GM12878 (cell line): Measurements from ENCODE around the gene ILRUN. TPM values are rescaled to one million over a fixed set of nuclear protein-coding genes. Genes with fewer than 3 reads are reported as not detected.

ENCODE experiments used
- ATAC-seq: fragments of 200-7000 bp; cut with Tn5 transposase; 3 replicates; pipeline ENCODE4 v1.9.1; 2020; ENCODE audit warnings: mild to moderate bottlenecking, moderate library complexity
- BruUV-seq: library from RNA; stranded (reverse); fragments of 400-500 nt; replicated peaks from 2 replicates; lab custom pipeline; 2021; lab: Mats Ljungman, UMichigan
- CTCF ChIA-PET: fragments of 300-600 bp; sonication (Branson Sonifier 250); formaldehyde crosslinking; extraction: SDS; loops from one replicate; lab custom pipeline; 2021; ENCODE audit warnings: inconsistent platforms; lab: Yijun Ruan, JAX
- POLR2A ChIA-PET: fragments of 350-600 bp; formaldehyde crosslinking; extraction: SDS; loops from one replicate; lab custom pipeline; 2021; ENCODE audit warnings: inconsistent platforms; lab: Charles Lee
- RAD21 ChIA-PET: fragments of 300-600 bp; sonication (Branson Sonifier 250); formaldehyde crosslinking; loops from one replicate; lab custom pipeline; 2023; ENCODE audit warnings: antibody characterized with exemption; ENCODE audit not compliant: unreplicated experiment; lab: Charles Lee
- SMC1A ChIA-PET: fragments of 300-600 bp; sonication (Branson Sonifier 250); formaldehyde crosslinking; loops from one replicate; lab custom pipeline; 2023; ENCODE audit not compliant: unreplicated experiment, uncharacterized antibody; lab: Charles Lee
- DNase-seq: peaks from one replicate; pipeline ENCODE4 v3.0.0-alpha.2; 2011; ENCODE audit warnings: low read depth, low spot score
- FAIRE-seq: peaks from 3 replicates; lab custom pipeline; 2011; peaks lifted over from hg19 to GRCh38; lab: Jason Lieb, UNC
- H2AFZ ChIP-seq: 2 replicates; pipeline ENCODE4 v1.6.0; 2011; ENCODE audit warnings: low read depth, low read length, control low read depth; ENCODE audit not compliant: control insufficient read depth
- H3K27ac ChIP-seq: 2 replicates; pipeline ENCODE4 v1.5.1; 2011; ENCODE audit warnings: control low read depth; ENCODE audit not compliant: control insufficient read depth, insufficient read depth
- H3K27me3 ChIP-seq, 2 experiments: replicated peaks in 1 of 2; 2 replicates each; pipeline versions ENCODE4 v1.6.0 to v1.6.1; 2011; ENCODE audit warnings: low read length in 1 of 2; ENCODE audit not compliant: control insufficient read depth in 2 of 2, insufficient read depth in 2 of 2
- H3K36me3 ChIP-seq, 2 experiments: 2 replicates each; pipeline ENCODE4 v1.5.1; 2011; ENCODE audit warnings: low read length in 1 of 2; ENCODE audit not compliant: control insufficient read depth in 2 of 2, insufficient read depth in 2 of 2
- H3K4me1 ChIP-seq: 2 replicates; pipeline ENCODE4 v1.6.1; 2011; ENCODE audit warnings: mild to moderate bottlenecking, low read length, moderate library complexity, mixed read lengths; ENCODE audit not compliant: control insufficient read depth, insufficient read depth
- H3K4me2 ChIP-seq: 2 replicates; pipeline ENCODE4 v1.6.0; 2011; ENCODE audit warnings: control low read depth; ENCODE audit not compliant: control insufficient read depth, insufficient read depth
- H3K4me3 ChIP-seq: fragments of 200-600 bp; sonication (generic); 2 replicates; pipeline ENCODE4 v1.5.1; 2016
- H3K79me2 ChIP-seq: 2 replicates; pipeline ENCODE4 v1.6.0; 2011; ENCODE audit warnings: low read length; ENCODE audit not compliant: control insufficient read depth, insufficient read depth
- H3K9ac ChIP-seq: 2 replicates; pipeline ENCODE4 v1.8.0; 2011; ENCODE audit warnings: low read length, control low read depth, mixed read lengths; ENCODE audit not compliant: control insufficient read depth, insufficient read depth
- H3K9me3 ChIP-seq: replicated peaks from 3 replicates; pipeline ENCODE4 v1.5.1; 2011; ENCODE audit warnings: mild to moderate bottlenecking, low read length; ENCODE audit not compliant: control insufficient read depth, insufficient read depth
- H4K20me1 ChIP-seq: 2 replicates; pipeline ENCODE4 v1.6.0; 2011; ENCODE audit not compliant: control insufficient read depth, insufficient read depth
- ESRRA ChIP-seq: IDR thresholded peaks from 2 replicates; pipeline ENCODE4 v1.6.1; 2012; ENCODE audit warnings: mild to moderate bottlenecking, low read length, improper control_type of control experiment
- IKZF2 ChIP-seq, 2 experiments: fragments of 450-650 bp; IDR thresholded peaks; 2 replicates each; pipeline ENCODE4 v1.6.1; 2017; ENCODE audit warnings: mild to moderate bottlenecking in 2 of 2, moderate library complexity in 2 of 2
- NR2C2 ChIP-seq: IDR thresholded peaks from 2 replicates; pipeline ENCODE4 v1.6.1; 2011; ENCODE audit warnings: borderline replicate concordance, low read depth; ENCODE audit not compliant: control insufficient read depth, insufficient read length
- POLR2AphosphoS2 ChIP-seq: IDR thresholded peaks from 2 replicates; pipeline ENCODE4 v1.6.1; 2011; ENCODE audit warnings: low read depth, mild to moderate bottlenecking, low read length, improper control_type of control experiment, moderate library complexity
- RB1 ChIP-seq: fragments of 450-650 bp; formaldehyde crosslinking; IDR thresholded peaks from 2 replicates; pipeline ENCODE4 v1.6.1; 2017; ENCODE audit warnings: mild to moderate bottlenecking, borderline replicate concordance
- SIN3A ChIP-seq: IDR thresholded peaks from 2 replicates; pipeline ENCODE4 v1.6.1; 2012; ENCODE audit warnings: low read depth, low read length, improper control_type of control experiment
- SREBF1 ChIP-seq: IDR thresholded peaks from 2 replicates; pipeline ENCODE4 v1.6.1; 2012; ENCODE audit warnings: mild to moderate bottlenecking, low read length
- TARDBP ChIP-seq: IDR thresholded peaks from 2 replicates; pipeline ENCODE4 v1.6.1; 2016; ENCODE audit warnings: borderline replicate concordance
- ZSCAN29 ChIP-seq: fragments of 450-650 bp; IDR thresholded peaks from 2 replicates; pipeline ENCODE4 v1.6.1; 2017; ENCODE audit warnings: mild to moderate bottlenecking, moderate library complexity
- WGBS: methylation state at CpG from one replicate; pipeline ENCODE4 v1.1.6; 2016; ENCODE audit warnings: low lambda C conversion rate; ENCODE audit not compliant: insufficient replicate concordance, insufficient coverage; ENCODE audit errors: missing lambda C conversion rate; 5-methylcytosine and 5-hydroxymethylcytosine counted together
- in situ Hi-C: fragments of 300-500 bp; cut with MboI; formaldehyde crosslinking; loops from 9 replicates; pipeline ENCODE4 v1.14.3; 2018; ENCODE audit warnings: mixed read lengths
- intact Hi-C: fragments of 100-400 bp; cut with micrococcal nuclease; formaldehyde crosslinking; loops from one replicate; pipeline ENCODE4 v1.14.2; 2022; ENCODE audit not compliant: unreplicated experiment
- polyA plus RNA-seq, 11 experiments: library from polyadenylated mRNA; depleted of rRNA in 4 of 11; unstranded in 6 of 11; stranded (reverse) in 5 of 11; fragments of >200 nt; fragmentation: Nextera tagmentation in 4 of 11; fragmentation: Illumina TruSeq in 1 of 11; extraction: Ambion mirVana in 4 of 11; extraction: Trizol in 1 of 11; gene quantifications; 1 replicate in 1 of 11; 2 replicates in 10 of 11; pipeline versions ENCODE4 v1.2.1 to v1.2.3, GENCODE V29; 2011 to 2016; ENCODE audit warnings: inconsistent platforms in 2 of 11, missing spikeins in 2 of 11, low read depth in 1 of 11
- total RNA-seq, 4 experiments: library from RNA; depleted of rRNA in 3 of 4; stranded (reverse); fragments of >200 nt in 3 of 4; fragmentation: Illumina TruSeq in 1 of 4; extraction: Trizol in 1 of 4; gene quantifications; 2 replicates each; pipeline versions ENCODE4 v1.2.1 to v1.2.3, GENCODE V29; 2013 to 2021
- TF ChIP-seq, protein P1 (sequence below): fragments of 450-650 bp; IDR thresholded peaks from 2 replicates; pipeline ENCODE4 v1.6.1; 2018; ENCODE audit warnings: borderline replicate concordance, mild to moderate bottlenecking; ENCODE audit not compliant: partially characterized antibody
- TF ChIP-seq, protein P2 (sequence below): fragments of 450-650 bp; IDR thresholded peaks from 2 replicates; pipeline ENCODE4 v1.6.1; 2017; ENCODE audit warnings: mild to moderate bottlenecking, moderate library complexity
- TF ChIP-seq, protein P3 (sequence below), 3 experiments: IDR thresholded peaks in 2 of 3; conservative IDR thresholded peaks in 1 of 3; 2 replicates each; pipeline ENCODE4 v1.5.1; 2011; ENCODE audit warnings: low read depth in 3 of 3, low read length in 3 of 3, mild to moderate bottlenecking in 3 of 3, control low read depth in 2 of 3, moderate library complexity in 2 of 3, inconsistent platforms in 1 of 3, mixed read lengths in 1 of 3; ENCODE audit not compliant: control insufficient read depth in 2 of 3, insufficient read depth in 1 of 3; ENCODE audit errors: extremely low read depth in 1 of 3

Gene ILRUN
- total and polyA plus RNA-seq, 10 of the 15 experiments (the other 5 are each of a cell fraction or from before 2014, with no cell fraction given) = 21.0 to 114 (median 48.9) TPM

DNA sequence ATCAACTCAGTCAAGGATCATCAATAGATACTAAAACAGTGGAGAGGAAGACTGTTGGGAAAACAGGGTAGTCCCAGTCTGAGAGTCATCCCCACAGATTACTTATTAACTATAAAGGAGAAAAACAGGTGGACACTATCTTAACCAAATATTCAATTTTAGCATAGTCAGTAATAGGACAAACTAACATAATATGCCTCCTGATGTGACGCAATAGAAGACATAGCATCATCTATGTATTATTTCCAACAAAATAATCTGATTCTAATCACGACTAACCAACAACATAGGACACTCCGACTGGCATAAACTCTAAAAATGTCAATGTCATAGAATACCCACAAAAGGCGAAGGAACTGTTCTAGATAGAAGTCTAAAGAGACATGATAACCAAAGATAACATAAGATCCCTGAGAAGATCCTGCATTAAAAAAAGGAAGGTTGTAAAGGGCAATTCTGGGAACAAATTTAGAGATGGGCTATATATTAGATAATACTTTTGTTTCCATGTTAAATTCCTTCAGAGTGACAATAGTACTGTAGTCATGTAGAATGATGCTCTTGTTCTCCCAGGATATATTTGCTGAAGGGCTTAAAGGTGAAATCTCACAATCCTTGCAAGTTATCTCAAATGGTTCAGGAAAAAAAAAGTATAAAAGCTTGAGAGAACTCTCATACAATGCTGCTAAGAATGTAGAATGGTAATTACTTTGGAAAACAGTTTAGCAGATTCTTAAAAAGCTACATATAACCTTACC lies 28.9 kb downstream of the ILRUN start:
- H3K4me2 ChIP-seq = no peak overlapping the region
- POLR2A ChIA-PET = interaction anchor here (0.6 to 14.9 kb wide), 8 partner anchors 10 to 48 kb away, joined by 3 to 329 read pairs (median 8); partner anchors contain the start of gene ILRUN

More for the DNA sequence above, 28.9 kb downstream of the ILRUN start:
- H3K4me1 ChIP-seq = peaks cover 49% of the 10 kb centered on the region
- H2AFZ ChIP-seq = no peak overlapping the region
- 97% methylated on average over 4 of the region's 4 CpGs for WGBS
- no peaks in the 10 kb centered on the region for H3K27me3 ChIP-seq
- BruUV-seq = no TSS peak
- TF ChIP-seq ESRRA (no peak), POLR2AphosphoS2 (no peak), SIN3A (no peak), TARDBP (no peak), SREBF1 (no peak), NR2C2 (no peak), ZSCAN29 (no peak), IKZF2 (IDR thresholded peaks at IDR 0.05) (no peak), RB1 (no peak)
- TF ChIP-seq, protein P1, sequence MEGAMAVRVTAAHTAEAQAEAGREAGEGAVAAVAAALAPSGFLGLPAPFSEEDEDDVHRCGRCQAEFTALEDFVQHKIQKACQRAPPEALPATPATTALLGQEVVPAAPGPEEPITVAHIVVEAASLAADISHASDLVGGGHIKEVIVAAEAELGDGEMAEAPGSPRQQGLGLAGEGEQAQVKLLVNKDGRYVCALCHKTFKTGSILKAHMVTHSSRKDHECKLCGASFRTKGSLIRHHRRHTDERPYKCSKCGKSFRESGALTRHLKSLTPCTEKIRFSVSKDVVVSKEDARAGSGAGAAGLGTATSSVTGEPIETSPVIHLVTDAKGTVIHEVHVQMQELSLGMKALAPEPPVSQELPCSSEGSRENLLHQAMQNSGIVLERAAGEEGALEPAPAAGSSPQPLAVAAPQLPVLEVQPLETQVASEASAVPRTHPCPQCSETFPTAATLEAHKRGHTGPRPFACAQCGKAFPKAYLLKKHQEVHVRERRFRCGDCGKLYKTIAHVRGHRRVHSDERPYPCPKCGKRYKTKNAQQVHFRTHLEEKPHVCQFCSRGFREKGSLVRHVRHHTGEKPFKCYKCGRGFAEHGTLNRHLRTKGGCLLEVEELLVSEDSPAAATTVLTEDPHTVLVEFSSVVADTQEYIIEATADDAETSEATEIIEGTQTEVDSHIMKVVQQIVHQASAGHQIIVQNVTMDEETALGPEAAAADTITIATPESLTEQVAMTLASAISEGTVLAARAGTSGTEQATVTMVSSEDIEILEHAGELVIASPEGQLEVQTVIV = no peak
- TF ChIP-seq, protein P2, sequence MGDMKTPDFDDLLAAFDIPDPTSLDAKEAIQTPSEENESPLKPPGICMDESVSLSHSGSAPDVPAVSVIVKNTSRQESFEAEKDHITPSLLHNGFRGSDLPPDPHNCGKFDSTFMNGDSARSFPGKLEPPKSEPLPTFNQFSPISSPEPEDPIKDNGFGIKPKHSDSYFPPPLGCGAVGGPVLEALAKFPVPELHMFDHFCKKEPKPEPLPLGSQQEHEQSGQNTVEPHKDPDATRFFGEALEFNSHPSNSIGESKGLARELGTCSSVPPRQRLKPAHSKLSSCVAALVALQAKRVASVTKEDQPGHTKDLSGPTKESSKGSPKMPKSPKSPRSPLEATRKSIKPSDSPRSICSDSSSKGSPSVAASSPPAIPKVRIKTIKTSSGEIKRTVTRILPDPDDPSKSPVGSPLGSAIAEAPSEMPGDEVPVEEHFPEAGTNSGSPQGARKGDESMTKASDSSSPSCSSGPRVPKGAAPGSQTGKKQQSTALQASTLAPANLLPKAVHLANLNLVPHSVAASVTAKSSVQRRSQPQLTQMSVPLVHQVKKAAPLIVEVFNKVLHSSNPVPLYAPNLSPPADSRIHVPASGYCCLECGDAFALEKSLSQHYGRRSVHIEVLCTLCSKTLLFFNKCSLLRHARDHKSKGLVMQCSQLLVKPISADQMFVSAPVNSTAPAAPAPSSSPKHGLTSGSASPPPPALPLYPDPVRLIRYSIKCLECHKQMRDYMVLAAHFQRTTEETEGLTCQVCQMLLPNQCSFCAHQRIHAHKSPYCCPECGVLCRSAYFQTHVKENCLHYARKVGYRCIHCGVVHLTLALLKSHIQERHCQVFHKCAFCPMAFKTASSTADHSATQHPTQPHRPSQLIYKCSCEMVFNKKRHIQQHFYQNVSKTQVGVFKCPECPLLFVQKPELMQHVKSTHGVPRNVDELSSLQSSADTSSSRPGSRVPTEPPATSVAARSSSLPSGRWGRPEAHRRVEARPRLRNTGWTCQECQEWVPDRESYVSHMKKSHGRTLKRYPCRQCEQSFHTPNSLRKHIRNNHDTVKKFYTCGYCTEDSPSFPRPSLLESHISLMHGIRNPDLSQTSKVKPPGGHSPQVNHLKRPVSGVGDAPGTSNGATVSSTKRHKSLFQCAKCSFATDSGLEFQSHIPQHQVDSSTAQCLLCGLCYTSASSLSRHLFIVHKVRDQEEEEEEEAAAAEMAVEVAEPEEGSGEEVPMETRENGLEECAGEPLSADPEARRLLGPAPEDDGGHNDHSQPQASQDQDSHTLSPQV = no peak
- TF ChIP-seq, protein P3, sequence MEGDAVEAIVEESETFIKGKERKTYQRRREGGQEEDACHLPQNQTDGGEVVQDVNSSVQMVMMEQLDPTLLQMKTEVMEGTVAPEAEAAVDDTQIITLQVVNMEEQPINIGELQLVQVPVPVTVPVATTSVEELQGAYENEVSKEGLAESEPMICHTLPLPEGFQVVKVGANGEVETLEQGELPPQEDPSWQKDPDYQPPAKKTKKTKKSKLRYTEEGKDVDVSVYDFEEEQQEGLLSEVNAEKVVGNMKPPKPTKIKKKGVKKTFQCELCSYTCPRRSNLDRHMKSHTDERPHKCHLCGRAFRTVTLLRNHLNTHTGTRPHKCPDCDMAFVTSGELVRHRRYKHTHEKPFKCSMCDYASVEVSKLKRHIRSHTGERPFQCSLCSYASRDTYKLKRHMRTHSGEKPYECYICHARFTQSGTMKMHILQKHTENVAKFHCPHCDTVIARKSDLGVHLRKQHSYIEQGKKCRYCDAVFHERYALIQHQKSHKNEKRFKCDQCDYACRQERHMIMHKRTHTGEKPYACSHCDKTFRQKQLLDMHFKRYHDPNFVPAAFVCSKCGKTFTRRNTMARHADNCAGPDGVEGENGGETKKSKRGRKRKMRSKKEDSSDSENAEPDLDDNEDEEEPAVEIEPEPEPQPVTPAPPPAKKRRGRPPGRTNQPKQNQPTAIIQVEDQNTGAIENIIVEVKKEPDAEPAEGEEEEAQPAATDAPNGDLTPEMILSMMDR (IDR thresholded peaks at IDR 0.05 in 2 of 3, conservative IDR thresholded peaks at IDR 0.05 in 1 of 3; ENCODE audit: control insufficient read depth in 2 of 3, extremely low read depth in 1 of 3, insufficient read depth in 1 of 3, low read depth in 3 of 3, low read length in 3 of 3) = no peak
- H3K4me3 ChIP-seq = no peak overlapping the region
- DNase-seq (no peak), FAIRE-seq (no peak), ATAC-seq (no peak)
- intact Hi-C loops (no loop called here), in situ Hi-C loops (loop anchor here (25.0 kb wide), 2 partner anchors 1605 to 1705 kb away; partner anchors contain the start of genes BRD2, HLA-DMA and HLA-DPA1)
- H3K9me3 ChIP-seq = no peaks in the 10 kb centered on the region; the same call in 2 of the 3 replicates
- H3K36me3 ChIP-seq = no peaks in the 10 kb centered on the region; a peak in 1 of 4 replicates
- RAD21 ChIA-PET = interaction anchor here (0.9 to 4.0 kb wide), 5 partner anchors 10 to 28 kb away, joined by 3 to 28 read pairs (median 11); no protein-coding TSS in a partner anchor
- SMC1A ChIA-PET = interaction anchor here (1.1 to 4.5 kb wide), 3 partner anchors 11 to 208 kb away, joined by 4 to 25 read pairs (median 6); no protein-coding TSS in a partner anchor
- CTCF ChIA-PET = interaction anchor here (0.8 to 1.8 kb wide), 2 partner anchors 26 to 56 kb away, joined by 3 to 4 read pairs; no protein-coding TSS in a partner anchor
- peaks cover 97% of the 10 kb centered on the region for H3K79me2 ChIP-seq
- H3K9ac ChIP-seq = no peak overlapping the region
- H3K27ac ChIP-seq = no peak overlapping the region
- no peaks in the 10 kb centered on the region for H4K20me1 ChIP-seq
